ENCODE results near the gene CDH4.

CDH4 gene

GRCh38 chr20:61611401-61612180 lies 359.5 kb downstream of the CDH4 start:
- no peak overlapping the region for H3K4me3 ChIP-seq (ENCODE audit: low read depth, low read length)
- TF ChIP-seq CTCF (IDR thresholded peaks at IDR 0.05; ENCODE audit: low read depth, low read length), result no peak

GRCh38 chr20:61613917-61614705 lies 362.1 kb downstream of the CDH4 start:
- TF ChIP-seq CTCF (IDR thresholded peaks at IDR 0.05; ENCODE audit: low read depth, low read length), result no peak

GRCh38 chr20:61614706-61615100 lies 362.6 kb downstream of the CDH4 start:
- H3K4me3 ChIP-seq (ENCODE audit: low read depth, low read length), result no peak overlapping the region
- TF ChIP-seq CTCF (IDR thresholded peaks at IDR 0.05; ENCODE audit: low read depth, low read length), result no peak

More at GRCh38 chr20:61613917-61614705, 362.1 kb downstream of the CDH4 start:
- H3K4me3 ChIP-seq (ENCODE audit: low read depth, low read length), result no peak overlapping the region

- TF ChIP-seq CTCF (IDR thresholded peaks at IDR 0.05; ENCODE audit: low read depth, low read length), result no peak
Observed at GRCh38 chr20:61615806-61616205, 363.7 kb downstream of the CDH4 start.

GRCh38 chr20:61619751-61620150 lies 367.7 kb downstream of the CDH4 start:
- TF ChIP-seq CTCF (IDR thresholded peaks at IDR 0.05; ENCODE audit: low read depth, low read length), result no peak

More at GRCh38 chr20:61615806-61616205, 363.7 kb downstream of the CDH4 start:
- no peak overlapping the region for H3K4me3 ChIP-seq (ENCODE audit: low read depth, low read length)

GRCh38 chr20:61620174-61620573 lies 368.1 kb downstream of the CDH4 start:
- no peak for TF ChIP-seq CTCF (IDR thresholded peaks at IDR 0.05; ENCODE audit: low read depth, low read length)
- H3K4me3 ChIP-seq (ENCODE audit: low read depth, low read length), result no peak overlapping the region

More at GRCh38 chr20:61619751-61620150, 367.7 kb downstream of the CDH4 start:
- no peak overlapping the region for H3K4me3 ChIP-seq (ENCODE audit: low read depth, low read length)
